BJ (cell line): ENCODE results near the gene SMYD3. TPM values are rescaled to one million over a fixed set of nuclear protein-coding genes. Genes with fewer than 3 reads are reported as not detected.
A peak's percentile ranks its signal among the peaks of the same experiment; 100 is the strongest.
"Not testable (repeated sequence)": the region's sequence is repeated elsewhere in the genome, so short reads cannot be mapped to it uniquely, and the experiment has no call there.

Source experiments
- CTCF ChIA-PET: fragments of 350-600 bp; formaldehyde crosslinking; extraction: SDS; loops from one replicate; lab custom pipeline; 2021; ENCODE audit warnings: antibody characterized with exemption, inconsistent platforms; lab: Yijun Ruan, JAX
- POLR2A ChIA-PET: fragments of 300-600 bp; sonication (Branson Sonifier 250); formaldehyde crosslinking; extraction: SDS; loops from one replicate; lab custom pipeline; 2021; ENCODE audit warnings: antibody characterized with exemption; lab: Charles Lee
- DNase-seq: peaks from one replicate; pipeline ENCODE4 v3.0.0-alpha.2; 2011; ENCODE audit warnings: low read depth
- H3K27me3 ChIP-seq: 2 replicates; pipeline ENCODE4 v1.6.0; 2011; ENCODE audit warnings: low read length; ENCODE audit not compliant: control insufficient read depth, insufficient read depth
- H3K36me3 ChIP-seq: 2 replicates; pipeline ENCODE4 v1.5.1; 2011; ENCODE audit warnings: low read length; ENCODE audit not compliant: control insufficient read depth, insufficient read depth
- H3K4me3 ChIP-seq: 2 replicates; pipeline ENCODE4 v1.5.1; 2011; ENCODE audit warnings: low read depth, mild to moderate bottlenecking, control low read depth, low read length
- polyA plus RNA-seq: library from polyadenylated mRNA; depleted of rRNA; stranded (reverse); fragments of >200 nt; gene quantifications from 2 replicates; pipeline ENCODE4 v1.2.3, GENCODE V29; 2011
- TF ChIP-seq, protein P1 (sequence below): IDR thresholded peaks from 2 replicates; pipeline ENCODE4 v1.5.1; 2011; ENCODE audit warnings: low read depth, mild to moderate bottlenecking, control low read depth, inconsistent platforms, low read length, moderate library complexity; ENCODE audit not compliant: insufficient read depth

The SMYD3 gene
- polyA plus RNA-seq, 1 experiment: 26.1 TPM

DNA sequence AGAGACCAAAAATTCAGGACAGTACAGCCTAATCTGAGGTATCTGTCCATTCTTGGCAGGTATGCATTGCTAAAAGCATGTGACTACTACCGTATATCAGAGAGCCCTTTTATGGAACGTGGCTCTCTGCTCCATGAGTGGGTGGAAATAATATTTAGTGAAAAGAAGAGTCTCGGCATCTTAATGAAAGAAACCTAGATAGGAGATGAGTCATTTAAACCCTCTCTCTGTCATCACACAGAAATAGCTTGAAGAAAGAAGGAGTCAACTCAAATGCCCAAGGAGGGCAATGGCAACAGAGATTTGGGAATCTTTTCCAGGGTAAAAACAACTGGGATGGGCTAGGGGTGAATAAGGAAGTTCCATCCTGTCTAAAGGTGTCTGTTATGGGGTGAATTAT lies 528.2 kb downstream of the SMYD3 start:
- H3K36me3 ChIP-seq: no peaks in the 10 kb centered on the region; the same call in 1 of the 2 replicates
- CTCF ChIA-PET: interaction anchor here (0.7 kb wide), 1 partner anchor 825 kb away, joined by 3 read pairs; no protein-coding TSS in a partner anchor
- TF ChIP-seq, protein P1, sequence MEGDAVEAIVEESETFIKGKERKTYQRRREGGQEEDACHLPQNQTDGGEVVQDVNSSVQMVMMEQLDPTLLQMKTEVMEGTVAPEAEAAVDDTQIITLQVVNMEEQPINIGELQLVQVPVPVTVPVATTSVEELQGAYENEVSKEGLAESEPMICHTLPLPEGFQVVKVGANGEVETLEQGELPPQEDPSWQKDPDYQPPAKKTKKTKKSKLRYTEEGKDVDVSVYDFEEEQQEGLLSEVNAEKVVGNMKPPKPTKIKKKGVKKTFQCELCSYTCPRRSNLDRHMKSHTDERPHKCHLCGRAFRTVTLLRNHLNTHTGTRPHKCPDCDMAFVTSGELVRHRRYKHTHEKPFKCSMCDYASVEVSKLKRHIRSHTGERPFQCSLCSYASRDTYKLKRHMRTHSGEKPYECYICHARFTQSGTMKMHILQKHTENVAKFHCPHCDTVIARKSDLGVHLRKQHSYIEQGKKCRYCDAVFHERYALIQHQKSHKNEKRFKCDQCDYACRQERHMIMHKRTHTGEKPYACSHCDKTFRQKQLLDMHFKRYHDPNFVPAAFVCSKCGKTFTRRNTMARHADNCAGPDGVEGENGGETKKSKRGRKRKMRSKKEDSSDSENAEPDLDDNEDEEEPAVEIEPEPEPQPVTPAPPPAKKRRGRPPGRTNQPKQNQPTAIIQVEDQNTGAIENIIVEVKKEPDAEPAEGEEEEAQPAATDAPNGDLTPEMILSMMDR: no peak
- H3K4me3 ChIP-seq: no peak overlapping the region
- POLR2A ChIA-PET: no interaction called here
- no peaks in the 10 kb centered on the region for H3K27me3 ChIP-seq
- DNase-seq: no peak

DNA sequence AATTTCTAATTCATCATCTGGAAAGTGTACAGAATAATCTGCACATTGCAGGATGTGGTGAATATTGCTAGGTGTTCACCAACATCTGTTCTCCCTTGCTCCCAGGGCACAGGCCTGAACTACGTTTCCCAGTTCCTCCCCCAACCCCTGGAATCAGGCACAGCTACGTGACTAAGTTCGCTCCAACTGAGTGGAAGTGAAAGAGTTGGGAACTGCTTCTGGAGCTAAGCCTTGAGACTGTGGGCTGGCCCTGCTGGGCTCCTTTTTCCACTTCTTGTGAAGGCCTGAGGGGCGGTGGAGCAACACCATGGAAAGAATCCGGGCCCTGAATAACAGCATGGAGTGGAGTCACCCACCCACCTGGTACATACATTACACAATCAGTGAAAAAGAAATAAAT lies 534.6 kb downstream of the SMYD3 start:
- H3K36me3 ChIP-seq: no peaks in the 10 kb centered on the region; the same call in 1 of the 2 replicates
- no peak for DNase-seq
- ChIA-PET POLR2A (no interaction called here), CTCF (interaction anchor here (1.3 kb wide), 1 partner anchor 31 kb away, joined by 3 read pairs; no protein-coding TSS in a partner anchor)
- TF ChIP-seq, protein P1: no peak
- H3K27me3 ChIP-seq: no peaks in the 10 kb centered on the region
- no peak overlapping the region for H3K4me3 ChIP-seq

DNA sequence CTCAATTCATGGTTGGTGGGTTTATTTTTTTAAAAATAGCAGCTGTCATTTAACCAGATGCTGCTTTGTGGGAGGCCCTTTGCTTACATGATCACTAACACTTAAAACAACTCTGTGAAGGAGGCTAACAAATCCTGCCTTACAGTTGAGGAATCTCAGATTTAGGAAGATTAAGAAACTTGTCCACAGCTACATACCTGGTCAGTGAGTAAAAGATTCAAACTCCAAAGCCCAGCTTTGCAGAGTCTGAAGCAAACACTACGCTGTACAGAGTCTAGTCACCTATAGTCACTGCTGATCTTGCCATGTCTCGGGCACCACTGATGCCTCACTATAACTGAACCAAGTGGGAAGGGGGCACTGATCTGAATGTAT lies 535.4 kb downstream of the SMYD3 start:
- CTCF ChIA-PET: interaction anchor here (0.6 to 1.0 kb wide), 4 partner anchors 12 to 819 kb away, joined by 3 read pairs; no protein-coding TSS in a partner anchor
- TF ChIP-seq, protein P1: no peak
- no peak for DNase-seq
- H3K4me3 ChIP-seq: no peak overlapping the region
- H3K27me3 ChIP-seq: no peaks in the 10 kb centered on the region
- POLR2A ChIA-PET: interaction anchor here (0.6 kb wide), 1 partner anchor 387 kb away, joined by 4 read pairs; no protein-coding TSS in a partner anchor
- H3K36me3 ChIP-seq: no peaks in the 10 kb centered on the region

DNA sequence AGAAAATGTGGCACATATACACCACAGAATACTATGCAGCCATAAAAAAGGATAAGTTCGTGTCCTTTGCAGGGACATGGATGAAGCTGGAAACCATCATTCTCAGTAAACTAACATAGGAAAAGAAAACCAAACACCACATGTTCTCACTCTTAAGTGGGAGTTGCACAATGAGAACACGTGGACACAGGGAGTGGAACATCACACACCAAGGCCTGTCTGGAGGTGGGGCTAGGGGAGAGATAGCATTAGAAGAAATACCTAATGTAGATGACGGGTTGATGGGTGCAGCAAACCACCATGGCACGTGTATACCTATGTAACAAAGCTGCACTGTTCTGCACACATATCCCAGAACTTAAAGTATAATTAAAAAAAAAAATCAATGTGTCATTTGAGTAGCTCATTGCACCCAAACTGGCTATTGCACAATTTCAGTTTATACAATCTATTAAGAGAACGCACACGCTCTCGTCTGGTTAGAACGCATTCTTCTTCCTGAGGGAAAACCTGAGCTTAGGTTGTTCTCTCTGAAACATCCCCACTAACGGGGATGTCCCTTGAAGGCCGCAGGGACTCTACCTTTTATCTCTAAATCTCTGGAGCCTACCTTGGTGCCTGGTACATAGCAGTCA lies 535.9 kb downstream of the SMYD3 start:
- CTCF ChIA-PET: interaction anchor here (0.6 to 1.0 kb wide), 4 partner anchors 12 to 818 kb away, joined by 3 read pairs; no protein-coding TSS in a partner anchor
- POLR2A ChIA-PET: interaction anchor here (0.6 kb wide), 1 partner anchor 386 kb away, joined by 4 read pairs; no protein-coding TSS in a partner anchor
- not testable (repeated sequence) for H3K27me3 ChIP-seq, DNase-seq, H3K36me3 ChIP-seq, H3K4me3 ChIP-seq

DNA sequence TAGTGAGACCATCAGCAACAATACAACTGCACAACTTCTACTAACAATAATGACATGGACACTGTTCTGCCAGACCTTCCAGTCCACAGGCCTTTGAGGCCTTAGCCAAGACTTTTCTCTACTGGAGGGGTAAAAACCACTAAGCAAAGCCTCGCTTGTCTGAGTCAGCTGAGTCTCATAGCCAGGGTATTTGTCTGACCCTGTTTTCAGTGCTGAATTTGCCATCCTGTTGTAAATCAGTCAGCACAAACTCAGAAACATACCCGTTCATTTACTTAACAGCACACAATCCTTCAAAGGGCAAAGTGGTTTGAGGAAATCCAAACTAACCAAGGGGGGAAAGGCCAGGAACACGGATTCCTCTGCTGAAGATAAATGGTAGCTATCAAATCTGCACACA lies 537.8 kb downstream of the SMYD3 start:
- ChIA-PET POLR2A (interaction anchor here (0.5 to 1.3 kb wide), 3 partner anchors 198 to 812 kb away, joined by 3 to 8 read pairs (median 3); no protein-coding TSS in a partner anchor), CTCF (interaction anchor here (0.7 to 1.4 kb wide), 4 partner anchors 21 to 816 kb away, joined by 3 to 5 read pairs (median 4); no protein-coding TSS in a partner anchor)
- Histone ChIP-seq H3K27me3 (no peaks in the 10 kb centered on the region), H3K4me3 (no peak overlapping the region), H3K36me3 (no peaks in the 10 kb centered on the region)
- peak; percentile 98 for DNase-seq
- TF ChIP-seq, protein P1: no peak
